NK-92 (cell line): ENCODE data around the gene SLC48A1.

ENCODE experiments used
- DNase-seq: peaks from one replicate; lab custom pipeline; 2025; ENCODE audit not compliant: unreplicated experiment; lab: John Stamatoyannopoulos, UW

SLC48A1 gene

DNA sequence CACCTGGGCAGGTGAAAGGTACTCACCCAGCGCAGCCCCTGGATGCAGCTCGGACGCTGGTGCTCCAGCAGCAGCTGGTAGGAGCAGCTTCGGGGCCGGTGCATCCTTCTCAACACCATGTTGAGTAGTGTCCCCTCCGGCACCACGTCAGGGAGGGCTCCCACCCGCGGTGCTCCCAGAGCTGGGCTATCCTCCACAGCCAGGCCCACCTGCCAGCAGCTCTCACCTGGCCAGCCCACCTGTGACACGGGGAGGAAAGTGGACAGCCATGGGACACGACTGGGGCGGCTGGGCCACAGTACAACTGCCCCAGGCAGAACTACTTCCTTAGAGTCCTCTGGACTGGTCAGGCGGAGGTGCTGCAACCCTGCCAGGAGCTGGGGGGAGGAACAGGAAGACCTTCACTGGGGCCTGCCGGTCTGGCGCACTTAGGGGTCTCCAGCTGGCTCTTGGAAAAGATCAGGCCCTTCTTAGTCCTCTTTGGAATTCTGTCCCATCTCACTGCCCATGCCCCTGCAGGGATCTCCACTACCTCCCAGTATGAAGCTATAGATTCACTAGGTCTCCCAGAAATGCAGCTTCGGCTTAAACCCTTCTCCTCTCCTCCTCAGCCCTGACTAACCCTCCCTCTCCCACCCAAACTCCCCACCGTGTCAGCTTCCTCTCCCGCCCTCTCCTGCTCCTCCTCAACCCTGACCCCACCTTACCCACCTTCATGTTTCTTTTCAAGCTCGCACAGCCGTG lies 15.0 kb upstream of the SLC48A1 start:
- DNase-seq: no peak

DNA sequence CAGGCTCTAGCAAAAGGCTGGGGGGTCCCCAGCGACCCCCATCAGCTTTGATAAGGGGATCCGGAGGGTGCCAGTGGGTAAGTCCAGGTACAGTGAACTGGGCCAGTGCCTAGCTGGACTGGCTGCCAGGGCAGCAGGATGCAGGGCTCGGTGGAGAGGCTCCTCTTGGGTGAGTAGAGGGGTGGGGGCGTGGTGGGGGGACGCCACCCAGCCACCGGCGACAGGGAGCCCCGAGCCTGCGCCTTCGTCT lies 14.5 kb upstream of the SLC48A1 start:
- DNase-seq: no peak

DNA sequence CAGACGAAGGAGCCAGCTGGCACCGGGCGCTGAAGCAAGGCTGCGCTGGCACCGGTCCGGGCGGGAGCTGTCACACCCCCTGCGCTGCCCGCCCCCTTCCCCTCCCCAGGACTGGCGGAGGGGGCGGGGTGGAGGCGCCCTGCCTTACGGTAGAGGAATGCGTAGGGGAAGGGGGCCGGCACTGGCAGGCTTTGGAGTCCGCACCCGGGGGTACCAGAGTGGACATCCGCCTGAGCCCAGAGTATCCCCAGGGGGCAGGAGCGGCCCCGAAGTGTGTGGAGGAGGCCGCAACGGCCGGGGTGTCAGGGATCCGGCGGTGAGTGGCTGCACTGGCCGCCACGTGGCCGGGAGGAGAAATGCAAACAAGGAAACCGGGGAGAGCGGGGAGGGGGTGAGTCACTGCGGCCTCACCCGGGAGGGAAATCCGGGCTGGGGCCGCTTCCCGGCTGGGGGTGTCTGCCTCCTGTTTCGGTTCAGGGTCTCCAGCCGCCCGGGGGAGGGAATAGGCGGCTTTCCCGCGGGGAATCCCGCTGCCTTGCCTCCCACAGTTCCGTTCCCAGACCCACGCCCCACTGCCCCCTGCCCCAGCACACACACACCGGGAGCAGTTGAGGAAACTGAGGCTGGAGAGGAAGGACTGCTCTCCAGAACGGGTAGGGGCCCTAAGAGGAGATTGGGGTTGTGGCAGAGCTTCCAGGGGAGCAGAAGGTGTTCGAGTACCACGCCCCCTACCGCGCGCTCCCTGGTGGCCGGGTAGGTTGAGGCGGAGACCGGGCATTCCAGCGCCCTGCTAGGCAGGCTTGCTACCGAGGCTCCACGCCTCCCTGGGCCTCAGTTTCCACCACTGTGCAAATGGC lies 14.0 kb upstream of the SLC48A1 start, which contains the start of gene RAPGEF3:
RAPGEF3 (minus strand) TSS at position 47 of the 857 bp plus-strand sequence. CDS start 324 bp downstream, outside the sequence.
- no peak for DNase-seq

DNA sequence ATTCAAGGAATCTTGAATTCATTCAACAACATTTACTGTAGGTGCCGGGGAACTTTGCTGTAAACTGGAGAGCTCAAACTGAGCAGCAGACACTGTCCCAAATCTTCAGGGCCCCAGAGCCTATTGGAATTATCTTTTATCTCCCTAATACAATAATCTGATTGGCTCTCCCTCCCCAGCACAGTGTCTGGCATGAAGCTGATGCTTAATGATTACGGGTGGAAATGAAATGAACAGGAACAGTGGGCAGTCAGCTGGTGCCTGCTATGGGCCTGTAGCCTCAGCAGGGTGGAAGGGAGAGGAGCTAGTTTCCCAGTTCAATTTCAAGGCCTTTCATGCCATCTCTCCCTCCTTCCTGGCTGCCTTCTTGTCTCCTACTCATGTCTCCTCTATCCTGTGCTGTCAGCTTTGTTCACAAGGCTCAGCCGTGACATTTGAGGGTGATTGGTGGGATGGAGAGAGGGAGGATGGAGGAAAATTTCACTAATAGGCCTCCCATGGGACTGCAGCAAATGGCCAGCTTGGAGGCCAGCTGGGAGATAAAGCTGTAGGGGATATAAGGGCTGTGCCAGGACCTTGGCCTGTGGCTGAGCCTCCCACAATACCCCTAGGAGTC lies 10.1 kb upstream of the SLC48A1 start:
- no peak for DNase-seq

DNA sequence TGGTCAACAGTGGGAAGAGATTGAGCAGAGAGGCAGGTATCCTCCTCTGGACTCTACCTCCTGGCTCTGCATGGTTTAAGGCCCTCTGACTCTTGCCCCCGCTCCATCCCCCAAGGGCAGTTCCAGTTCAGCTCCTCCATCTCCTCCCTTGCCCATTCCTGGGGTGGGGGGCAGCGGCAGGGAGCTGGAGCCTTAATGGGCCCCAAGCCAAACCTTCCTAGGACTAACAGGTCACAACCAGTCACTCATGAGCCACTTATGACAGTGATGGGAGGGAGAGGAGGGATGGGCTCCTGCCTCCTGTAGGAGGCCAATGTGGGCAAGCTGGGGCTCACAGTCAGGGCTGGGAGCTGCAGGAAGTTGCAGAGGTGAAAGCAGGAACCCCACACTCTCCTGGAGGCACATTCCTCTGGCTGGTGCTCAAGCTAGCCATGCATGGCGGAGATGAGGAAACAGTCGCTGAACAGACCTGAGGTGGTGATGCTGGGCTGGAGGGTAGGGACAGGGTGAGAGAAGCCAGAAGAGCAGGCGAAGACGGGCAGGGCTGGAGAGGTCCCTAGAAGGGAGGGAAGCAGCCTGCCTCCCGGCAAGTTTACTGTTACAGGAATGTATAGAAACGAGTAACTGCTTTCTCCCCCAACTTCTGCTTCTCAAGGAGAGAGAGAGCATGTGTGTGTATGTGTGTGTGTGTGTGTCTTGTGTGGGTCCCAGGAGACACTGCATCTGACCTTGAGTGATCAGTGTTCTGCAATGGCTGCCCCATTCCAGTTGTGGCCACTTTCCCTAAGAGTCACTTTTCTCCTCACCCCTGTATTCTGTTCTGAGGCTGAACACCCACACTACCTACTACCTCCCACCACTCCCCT lies 9.3 kb upstream of the SLC48A1 start:
- no peak for DNase-seq

DNA sequence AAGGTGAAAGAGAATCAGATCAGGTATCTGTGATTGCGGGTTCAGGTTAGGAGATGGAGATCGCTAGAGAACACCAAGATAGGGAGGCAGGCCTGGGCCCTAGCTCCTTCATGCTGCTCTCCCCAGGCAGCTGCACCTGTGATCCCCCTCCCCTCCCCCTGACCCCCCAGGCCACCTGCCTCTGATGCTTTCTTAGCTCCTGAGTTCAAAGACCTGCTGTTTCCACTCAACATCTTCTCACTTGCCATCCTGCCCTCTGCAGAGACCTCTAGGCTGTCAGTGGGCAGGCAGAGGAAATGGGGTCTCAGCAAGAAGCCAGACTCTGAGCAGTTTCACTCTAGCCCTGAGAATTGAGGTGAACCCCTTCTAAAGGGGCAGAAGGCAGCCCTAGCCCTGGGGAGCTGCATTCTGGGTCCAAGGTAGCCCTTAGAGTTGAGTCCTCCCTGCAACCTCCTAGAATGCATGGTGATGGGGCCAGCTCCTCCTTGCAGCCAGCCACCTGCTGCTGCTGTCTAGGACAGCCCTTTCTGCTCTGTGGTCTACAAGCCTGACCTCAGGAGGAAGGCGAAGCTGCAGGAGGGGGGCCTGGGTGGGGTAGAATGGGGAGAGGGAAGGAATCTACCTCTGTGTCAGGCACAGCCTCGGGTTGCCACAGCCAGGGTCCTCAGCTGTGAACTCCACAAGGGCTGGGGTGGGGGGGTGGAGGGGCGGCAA lies 6.4 kb upstream of the SLC48A1 start:
- no peak for DNase-seq

DNA sequence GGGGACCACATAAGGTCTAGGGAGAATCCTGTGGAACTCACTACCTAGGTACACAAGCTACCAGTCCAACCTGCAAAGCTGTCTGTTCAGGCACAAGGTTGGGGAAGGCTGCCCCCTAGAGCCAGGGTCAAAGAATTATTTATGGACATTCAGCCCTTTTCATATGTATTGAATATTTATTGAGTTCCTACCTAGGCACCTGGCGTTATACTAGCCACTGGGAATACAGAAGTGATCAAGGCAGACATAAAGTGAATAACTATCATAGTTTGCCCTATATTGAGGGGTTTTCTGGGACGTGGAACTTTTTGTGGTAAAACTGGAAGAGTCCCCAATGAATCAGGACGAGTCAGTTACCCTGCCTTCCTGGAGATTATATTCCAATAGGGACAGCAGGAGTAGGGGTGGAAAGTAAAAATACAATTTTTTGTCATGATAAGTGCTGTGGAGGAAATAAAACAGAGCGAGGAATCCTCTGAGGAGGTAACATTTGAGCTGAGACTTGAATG lies 5.8 kb upstream of the SLC48A1 start:
- no peak for DNase-seq

DNA sequence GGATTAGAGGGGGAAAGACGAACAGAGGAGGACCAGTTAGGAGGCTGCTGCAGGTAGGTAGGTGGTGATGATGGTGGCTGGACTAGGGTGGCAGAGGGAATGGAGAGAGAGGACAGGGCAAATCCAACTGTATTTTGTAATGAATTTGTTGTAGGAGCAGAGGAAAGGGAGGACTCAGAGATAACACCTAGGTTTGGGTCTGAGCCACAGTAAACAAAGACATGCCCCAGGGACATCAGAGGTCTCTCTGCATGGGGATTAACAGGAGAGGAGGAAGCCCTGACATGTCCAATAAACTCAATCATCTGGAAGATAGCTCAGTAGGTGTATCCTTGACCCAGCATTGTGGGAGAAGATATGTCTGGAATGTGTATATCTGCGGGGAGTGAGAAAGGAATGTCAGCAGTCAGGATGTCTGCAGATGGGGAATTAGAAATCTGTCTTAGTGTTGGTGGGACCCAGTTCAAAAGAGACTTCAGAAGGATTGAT lies 4.7 kb upstream of the SLC48A1 start:
- no peak for DNase-seq

DNA sequence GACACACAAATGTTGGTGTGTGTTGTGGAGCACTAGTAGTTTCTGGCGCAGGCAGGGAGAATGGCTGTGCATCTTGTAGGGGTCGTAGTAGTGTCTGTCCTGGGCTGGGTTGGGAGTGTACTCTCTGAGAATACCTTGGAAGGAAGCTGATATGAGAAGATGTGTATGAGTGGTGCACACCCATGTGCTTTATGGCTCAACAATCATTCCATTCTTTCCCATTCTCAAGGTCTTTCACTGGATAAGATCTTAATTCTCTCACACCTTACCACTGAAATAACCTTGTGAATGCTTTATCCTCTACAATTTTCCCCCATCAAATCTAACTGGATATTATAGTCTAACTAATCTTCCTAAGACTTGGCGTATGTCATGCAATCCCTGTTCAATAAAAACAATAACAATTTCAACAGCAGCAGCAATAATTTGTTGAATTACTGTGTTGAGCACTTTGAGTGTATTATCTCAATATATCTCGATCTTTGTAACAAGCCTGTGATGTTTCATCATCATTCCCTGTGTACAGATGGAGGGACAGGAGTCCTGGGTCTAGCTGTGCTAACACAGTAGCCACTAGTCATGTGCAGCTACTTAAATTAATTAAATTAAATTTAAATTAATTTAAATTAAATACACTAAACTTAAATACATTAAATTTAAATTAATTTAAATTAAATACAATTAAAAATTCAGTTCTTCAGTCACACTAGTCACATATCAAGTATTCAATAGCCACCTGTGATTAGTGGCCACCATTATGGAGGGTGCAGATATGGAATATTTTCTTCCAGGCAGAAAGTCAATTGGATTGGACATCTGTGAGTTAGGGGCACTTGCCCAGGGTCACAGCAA lies 3.6 kb upstream of the SLC48A1 start:
- no peak for DNase-seq

DNA sequence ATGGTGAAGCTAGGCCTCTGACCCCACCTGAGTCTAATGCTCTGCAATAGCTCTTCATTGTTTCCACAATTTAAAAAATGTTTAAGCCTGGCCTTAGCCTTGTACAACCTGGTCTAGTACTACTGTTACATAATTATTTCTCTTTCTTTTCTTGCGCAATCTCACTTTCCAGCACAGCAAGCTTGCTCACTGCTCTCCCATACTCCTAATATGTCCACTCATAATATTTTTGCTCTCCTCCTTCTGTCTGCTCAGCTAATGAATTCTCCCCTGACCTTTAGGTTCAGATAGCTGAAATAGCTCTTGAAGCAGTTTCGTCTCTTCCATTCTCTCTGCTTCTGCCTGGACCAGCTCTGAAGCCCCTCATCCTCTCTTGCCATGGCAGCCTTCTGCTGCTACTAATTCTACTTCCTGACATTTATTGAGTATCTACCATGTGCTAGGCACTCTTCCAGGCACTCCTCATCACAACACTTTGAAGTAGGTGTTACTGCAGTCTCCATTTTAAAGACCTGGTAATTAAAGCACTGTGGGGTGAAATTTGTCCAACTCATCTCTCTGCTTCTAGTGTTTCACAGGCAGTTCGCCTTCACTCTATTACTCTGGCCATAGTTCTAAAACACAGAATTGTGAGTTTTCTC lies 2.8 kb upstream of the SLC48A1 start:
- no peak for DNase-seq

DNA sequence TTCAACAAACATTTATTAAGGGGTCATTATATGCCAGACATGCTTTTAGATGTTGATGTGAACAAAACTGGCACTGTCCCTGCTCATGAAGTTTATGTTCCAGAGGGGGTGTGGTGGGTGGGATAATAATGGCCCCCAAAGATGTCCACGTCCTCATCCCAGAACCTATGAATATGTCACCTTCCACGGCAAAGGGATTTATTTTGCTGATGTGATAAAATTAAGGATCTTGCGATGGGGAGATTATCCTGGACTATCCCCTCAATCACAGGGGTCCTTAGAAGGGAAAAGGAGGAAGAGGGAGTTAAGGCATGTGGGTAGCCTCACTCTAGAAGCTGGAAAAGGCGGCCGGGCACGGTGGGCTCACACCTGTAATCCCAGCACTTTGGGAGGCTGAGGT lies 1.7 kb upstream of the SLC48A1 start:
- DNase-seq: no peak

DNA sequence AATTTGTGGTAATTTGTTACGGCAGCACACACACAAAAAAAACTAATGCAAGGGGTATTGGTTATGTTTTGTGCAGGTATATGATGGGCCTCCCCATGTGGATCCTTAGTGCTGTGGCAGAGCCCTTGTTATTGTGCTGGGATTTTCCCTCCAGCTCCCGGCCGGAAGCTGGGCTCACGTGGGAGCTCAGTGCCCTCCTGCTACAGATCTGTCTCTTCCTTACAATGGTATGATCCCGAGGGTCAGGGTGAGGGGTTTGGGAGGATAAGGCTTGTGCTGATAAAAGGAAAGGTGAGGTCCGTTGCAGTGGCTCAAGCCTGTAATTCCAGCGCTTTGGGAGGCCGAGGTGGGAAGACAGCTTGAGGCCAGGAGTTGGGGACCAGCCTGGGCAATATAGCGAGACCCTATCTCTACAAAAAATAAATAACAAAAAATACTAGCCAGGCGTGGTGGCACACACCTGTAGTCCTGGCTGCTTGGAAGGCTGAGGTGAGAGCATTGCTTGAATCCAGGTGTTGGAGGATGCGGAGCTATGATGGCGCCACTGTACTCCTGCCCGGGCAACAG lies 861 bp upstream of the SLC48A1 start:
- DNase-seq: no peak

DNA sequence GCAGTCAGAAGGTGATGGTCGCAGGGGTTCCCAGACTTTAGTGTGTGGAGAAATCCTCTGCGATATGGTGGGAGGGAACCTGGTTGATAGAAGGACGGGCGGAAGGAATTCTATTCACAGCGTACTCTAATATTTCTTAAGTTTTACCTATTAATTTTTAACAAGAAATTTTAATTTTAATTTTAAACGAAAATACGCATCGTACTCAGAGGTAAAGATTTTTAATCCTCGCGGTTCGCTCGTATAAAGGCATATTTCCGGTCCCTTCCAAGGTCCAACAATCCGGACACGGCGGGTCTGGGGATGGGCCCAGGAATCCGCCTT lies 338 bp upstream of the SLC48A1 start:
- no peak for DNase-seq

DNA sequence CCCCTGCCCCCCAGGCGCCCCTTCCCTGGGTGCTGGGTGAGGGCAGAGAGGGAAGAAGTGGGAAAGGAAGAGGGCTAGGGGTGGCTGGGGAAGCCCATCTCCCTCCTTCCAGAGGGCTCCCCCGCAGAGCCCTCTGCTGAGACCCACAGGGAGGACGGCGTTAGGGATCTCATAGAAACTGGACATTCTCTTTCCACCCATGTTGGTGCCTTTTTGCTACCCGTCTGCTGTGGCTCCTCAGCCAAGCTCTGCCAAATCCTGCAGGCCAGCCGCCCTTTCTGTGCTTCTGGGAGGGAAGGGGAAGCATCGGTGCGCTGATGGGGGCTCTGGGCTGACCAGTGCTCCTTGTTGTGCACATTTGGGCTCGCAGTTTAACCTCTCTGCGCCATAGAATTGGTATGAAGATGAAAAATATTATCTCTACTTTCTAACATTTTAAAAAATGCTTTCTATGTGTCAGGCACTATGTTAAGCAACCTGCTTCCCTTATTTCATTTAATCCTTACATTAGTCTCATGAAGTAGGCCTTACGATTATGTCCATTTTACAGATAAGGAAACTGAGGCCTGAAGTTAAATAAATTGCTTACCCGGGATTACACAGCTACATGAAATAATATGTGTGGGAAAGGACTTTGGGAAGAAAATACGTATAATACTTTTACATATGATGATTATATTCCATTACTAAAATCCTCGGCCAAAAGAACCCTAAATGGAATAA lies 981 bp downstream of the SLC48A1 start:
- no peak for DNase-seq

DNA sequence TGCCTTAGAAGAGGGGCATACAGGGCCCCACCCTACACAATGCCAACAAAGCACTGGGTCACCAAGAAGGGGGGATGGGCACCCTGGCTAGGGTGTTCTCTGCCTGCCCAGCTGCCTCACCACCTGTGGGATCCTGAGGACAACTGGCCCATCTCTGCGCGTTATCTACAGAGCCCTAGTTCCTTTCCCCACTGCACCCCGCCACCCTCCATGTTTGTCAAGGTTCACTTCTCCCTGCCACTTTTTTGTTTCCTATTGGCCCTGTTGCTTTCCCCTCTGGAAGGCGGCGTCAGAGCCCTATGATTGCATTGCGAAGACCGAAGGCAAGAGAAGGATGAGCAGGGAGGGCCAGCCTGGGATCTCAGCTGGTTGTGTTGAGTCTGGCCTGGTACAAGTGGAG lies 1.6 kb downstream of the SLC48A1 start:
- DNase-seq: no peak

DNA sequence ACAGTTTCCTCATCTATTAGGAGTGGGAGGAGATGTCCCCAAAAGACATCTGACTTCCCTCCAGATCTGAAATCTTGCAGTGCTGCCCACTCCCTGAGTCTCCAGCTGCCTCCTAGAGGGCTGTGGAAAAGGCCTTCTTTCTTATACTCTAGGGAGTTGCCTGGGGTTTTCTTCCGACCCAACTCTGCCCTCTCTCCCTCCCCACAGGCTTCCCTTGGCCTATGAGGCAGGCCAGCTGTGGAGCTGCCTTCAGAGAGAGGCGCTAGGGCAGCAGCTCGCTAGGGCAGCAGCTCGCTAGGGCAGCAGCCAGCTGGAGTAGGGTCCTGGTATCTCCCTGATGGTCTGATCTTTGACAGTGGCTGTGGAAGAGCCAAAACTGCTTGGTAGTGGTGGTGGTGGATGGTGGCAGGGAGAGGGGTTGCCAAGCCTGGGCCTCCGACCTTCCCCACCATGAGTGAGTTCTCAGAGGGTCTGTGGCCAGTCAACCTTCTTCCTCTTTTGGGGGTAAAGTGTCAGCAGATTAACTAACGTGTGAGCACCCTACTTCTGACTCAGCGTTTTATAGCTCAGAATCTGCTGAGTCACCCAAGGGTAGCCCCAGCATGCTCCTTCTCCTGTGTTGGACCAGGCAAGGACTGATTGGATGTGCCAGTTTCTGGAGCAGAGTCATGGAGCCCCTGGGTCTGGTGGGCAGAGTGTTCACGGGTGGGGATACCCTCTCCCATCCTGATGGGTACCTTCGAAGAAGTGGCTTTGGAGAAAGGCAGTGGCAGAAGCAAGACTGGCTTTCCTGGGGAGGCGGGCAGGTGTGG lies 2.3 kb downstream of the SLC48A1 start:
- no peak for DNase-seq

DNA sequence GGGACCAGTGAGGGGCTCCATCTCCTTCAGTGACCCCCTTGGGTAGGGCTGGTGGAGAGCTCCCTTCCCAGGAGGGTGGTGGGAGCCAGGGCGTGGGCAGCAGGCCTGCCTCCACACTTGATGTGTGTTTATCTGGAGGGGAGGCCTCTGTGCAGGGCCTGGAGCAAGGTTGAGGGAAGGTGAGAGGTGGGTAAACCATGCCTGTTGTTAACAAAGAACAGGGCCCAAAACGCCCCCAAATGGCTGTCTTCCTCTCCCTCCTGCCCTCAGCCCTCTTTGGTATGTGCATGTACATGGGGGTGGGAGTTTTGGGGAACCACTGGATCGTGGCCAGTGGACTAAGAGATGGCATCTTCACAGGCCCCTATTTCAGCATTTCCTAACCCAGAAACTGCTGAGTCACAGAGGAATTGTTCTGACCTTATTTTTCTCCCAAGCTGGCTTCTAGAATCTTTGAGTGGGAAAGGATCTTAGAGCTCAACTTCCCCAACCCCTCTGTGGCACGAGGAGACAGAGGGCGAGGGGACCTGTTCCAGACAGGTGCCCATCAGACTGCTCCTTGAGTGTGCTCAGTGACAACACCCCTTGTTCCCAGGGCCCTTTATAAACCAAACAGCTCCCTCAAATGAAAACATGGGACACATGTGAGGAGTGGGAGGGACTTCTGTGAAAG lies 3.6 kb downstream of the SLC48A1 start:
- no peak for DNase-seq
